ENCODE data around the gene PPP6R3.
"Not testable (repeated sequence)": the region's sequence is repeated elsewhere in the genome, so short reads cannot be mapped to it uniquely, and the experiment has no call there.

Gene PPP6R3

GRCh38 chr11:68617925-68618809, 157.6 kb downstream of the PPP6R3 start:
- DNase-seq, result no peak

GRCh38 chr11:68621826-68622225, 161.3 kb downstream of the PPP6R3 start:
- no peak for DNase-seq

GRCh38 chr11:68623706-68624105, 163.2 kb downstream of the PPP6R3 start:
- DNase-seq, result not testable (repeated sequence)

- not testable (repeated sequence) for DNase-seq
Measured at GRCh38 chr11:68625069-68625468, 164.5 kb downstream of the PPP6R3 start.

- not testable (repeated sequence) for DNase-seq
Measured at GRCh38 chr11:68626236-68626635, 165.7 kb downstream of the PPP6R3 start.

- not testable (repeated sequence) for DNase-seq
Measured at GRCh38 chr11:68628837-68629236, 168.3 kb downstream of the PPP6R3 start.

- not testable (repeated sequence) for DNase-seq
Measured at GRCh38 chr11:68632375-68632774, 171.8 kb downstream of the PPP6R3 start.

GRCh38 chr11:68632802-68633201, 172.2 kb downstream of the PPP6R3 start:
- peak; percentile 74 for DNase-seq

- DNase-seq, result not testable (repeated sequence)
Measured at GRCh38 chr11:68634606-68635005, 174.1 kb downstream of the PPP6R3 start.

GRCh38 chr11:68635172-68635571, 174.6 kb downstream of the PPP6R3 start:
- not testable (repeated sequence) for DNase-seq

GRCh38 chr11:68635883-68636282, 175.3 kb downstream of the PPP6R3 start:
- not testable (repeated sequence) for DNase-seq

GRCh38 chr11:68639322-68639721, 178.8 kb downstream of the PPP6R3 start:
- not testable (repeated sequence) for DNase-seq

- peak; percentile 36 for DNase-seq
Measured at GRCh38 chr11:68641880-68642279, 181.3 kb downstream of the PPP6R3 start.

- DNase-seq, result peak; percentile 47
Measured at GRCh38 chr11:68643585-68643984, 183.0 kb downstream of the PPP6R3 start.

- DNase-seq, result no peak
Measured at GRCh38 chr11:68646832-68647231, 186.3 kb downstream of the PPP6R3 start.

GRCh38 chr11:68649851-68650555, 189.5 kb downstream of the PPP6R3 start:
- peak; percentile 36 for DNase-seq

GRCh38 chr11:68650801-68651200, 190.2 kb downstream of the PPP6R3 start:
- peak; percentile 44 for DNase-seq

GRCh38 chr11:68651208-68651984, 190.8 kb downstream of the PPP6R3 start:
- peak; percentile 50 for DNase-seq

GRCh38 chr11:68651985-68652682, 191.6 kb downstream of the PPP6R3 start:
- peak; percentile 36 for DNase-seq

GRCh38 chr11:68652683-68653156, 192.2 kb downstream of the PPP6R3 start:
- DNase-seq, result no peak

- DNase-seq, result peak; percentile 54
Measured at GRCh38 chr11:68653486-68654430, 193.2 kb downstream of the PPP6R3 start.
